GM12878 (cell line): ENCODE data around the gene DENND10. TPM values are rescaled to one million over a fixed set of nuclear protein-coding genes. Genes with fewer than 3 reads are reported as not detected.

Experiments used
- ASH2L ChIP-seq: fragments of 300-600, 200-600 bp; sonication (generic); IDR thresholded peaks from 2 replicates; pipeline ENCODE4 v1.6.1; 2017; ENCODE audit warnings: low read depth, mild to moderate bottlenecking, borderline replicate concordance
- CREM ChIP-seq: IDR thresholded peaks from 2 replicates; pipeline ENCODE4 v1.6.1; 2014; ENCODE audit warnings: antibody characterized with exemption, low read depth
- FOXK2 ChIP-seq: fragments of 450-650 bp; IDR thresholded peaks from 2 replicates; pipeline ENCODE4 v1.6.1; 2017; ENCODE audit warnings: mild to moderate bottlenecking, moderate library complexity
- PRDM15 ChIP-seq: fragments of 450-650 bp; formaldehyde crosslinking; IDR thresholded peaks from 2 replicates; pipeline ENCODE4 v1.4.0; 2020; ENCODE audit warnings: mild to moderate bottlenecking, moderate library complexity
- RBBP5 ChIP-seq: fragments of 200-600 bp; sonication (generic); conservative IDR thresholded peaks from 2 replicates; pipeline ENCODE4 v1.6.1; 2016
- SMAD1 ChIP-seq: fragments of 450-650 bp; IDR thresholded peaks from 2 replicates; pipeline ENCODE4 v1.6.1; 2018; ENCODE audit warnings: mild to moderate bottlenecking, low read depth; ENCODE audit not compliant: partially characterized antibody
- SMC3 ChIP-seq: IDR thresholded peaks from 2 replicates; pipeline ENCODE4 v1.6.1; 2011; ENCODE audit warnings: low read length, improper control_type of control experiment, borderline replicate concordance
- SUPT20H ChIP-seq: IDR thresholded peaks from 2 replicates; pipeline ENCODE4 v1.6.1; 2011; ENCODE audit warnings: low read depth, mild to moderate bottlenecking, low read length, moderate library complexity, borderline replicate concordance; ENCODE audit not compliant: control insufficient read depth
- USF2 ChIP-seq: IDR thresholded peaks from 2 replicates; pipeline ENCODE4 v1.6.1; 2011; ENCODE audit warnings: low read depth, low read length, improper control_type of control experiment, borderline replicate concordance
- WRNIP1 ChIP-seq: IDR thresholded peaks from 2 replicates; pipeline ENCODE4 v1.6.1; 2011; ENCODE audit warnings: low read depth, low read length, improper control_type of control experiment, borderline replicate concordance
- polyA plus RNA-seq, 11 experiments: library from polyadenylated mRNA; depleted of rRNA in 4 of 11; unstranded in 6 of 11; stranded (reverse) in 5 of 11; fragments of >200 nt; fragmentation: Nextera tagmentation in 4 of 11; fragmentation: Illumina TruSeq in 1 of 11; extraction: Ambion mirVana in 4 of 11; extraction: Trizol in 1 of 11; gene quantifications; 1 replicate in 1 of 11; 2 replicates in 10 of 11; pipeline versions ENCODE4 v1.2.1 to v1.2.3, GENCODE V29; 2011 to 2016; ENCODE audit warnings: inconsistent platforms in 2 of 11, missing spikeins in 2 of 11, low read depth in 1 of 11
- total RNA-seq, 4 experiments: library from RNA; depleted of rRNA in 3 of 4; stranded (reverse); fragments of >200 nt in 3 of 4; fragmentation: Illumina TruSeq in 1 of 4; extraction: Trizol in 1 of 4; gene quantifications; 2 replicates each; pipeline versions ENCODE4 v1.2.1 to v1.2.3, GENCODE V29; 2013 to 2021
- TF ChIP-seq, protein P1 (sequence below): fragments of 450-650 bp; formaldehyde crosslinking; IDR thresholded peaks from 2 replicates; pipeline ENCODE4 v1.5.0; 2022; ENCODE audit warnings: mild to moderate bottlenecking, missing genetic modification characterization
- TF ChIP-seq, protein P2 (sequence below), 3 experiments: IDR thresholded peaks in 2 of 3; conservative IDR thresholded peaks in 1 of 3; 2 replicates each; pipeline ENCODE4 v1.5.1; 2011; ENCODE audit warnings: low read depth in 3 of 3, low read length in 3 of 3, mild to moderate bottlenecking in 3 of 3, control low read depth in 2 of 3, moderate library complexity in 2 of 3, inconsistent platforms in 1 of 3, mixed read lengths in 1 of 3; ENCODE audit not compliant: control insufficient read depth in 2 of 3, insufficient read depth in 1 of 3; ENCODE audit errors: extremely low read depth in 1 of 3
- TF ChIP-seq, protein P3 (sequence below): fragments of 450-650 bp; IDR thresholded peaks from 2 replicates; pipeline ENCODE4 v1.6.1; 2018; ENCODE audit warnings: borderline replicate concordance, mild to moderate bottlenecking; ENCODE audit not compliant: partially characterized antibody
- TF ChIP-seq, protein P4 (sequence below): IDR thresholded peaks from 2 replicates; pipeline ENCODE4 v1.6.1; 2012; ENCODE audit warnings: low read depth, low read length, improper control_type of control experiment

Gene DENND10
- total and polyA plus RNA-seq, 10 of the 15 experiments (the other 5 are each of a cell fraction or from before 2014, with no cell fraction given): 21.5 to 39.8 (median 26.2) TPM

DNA sequence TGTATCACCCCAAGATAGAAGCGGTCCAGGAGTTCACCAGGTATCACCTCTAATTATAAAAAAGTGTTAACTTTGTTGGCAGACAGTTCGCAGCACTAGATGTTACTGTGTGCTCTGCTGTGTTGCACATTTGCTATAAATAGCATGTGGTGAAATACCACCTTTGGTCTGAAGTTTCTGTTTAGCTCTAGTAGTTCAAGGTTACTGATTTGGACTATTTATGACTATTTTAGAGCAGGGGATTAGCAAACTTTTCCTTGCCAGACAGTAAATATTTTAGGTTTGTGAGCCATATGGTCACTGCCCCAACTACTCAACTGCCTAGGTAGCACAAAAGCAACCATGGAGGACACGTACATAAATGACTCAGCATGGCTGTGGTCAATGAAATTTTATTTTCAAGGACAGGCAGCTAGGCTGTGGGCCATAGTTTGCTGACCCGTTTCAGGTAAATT lies 16.5 kb downstream of the DENND10 start (continued):
- TF ChIP-seq, protein P1, sequence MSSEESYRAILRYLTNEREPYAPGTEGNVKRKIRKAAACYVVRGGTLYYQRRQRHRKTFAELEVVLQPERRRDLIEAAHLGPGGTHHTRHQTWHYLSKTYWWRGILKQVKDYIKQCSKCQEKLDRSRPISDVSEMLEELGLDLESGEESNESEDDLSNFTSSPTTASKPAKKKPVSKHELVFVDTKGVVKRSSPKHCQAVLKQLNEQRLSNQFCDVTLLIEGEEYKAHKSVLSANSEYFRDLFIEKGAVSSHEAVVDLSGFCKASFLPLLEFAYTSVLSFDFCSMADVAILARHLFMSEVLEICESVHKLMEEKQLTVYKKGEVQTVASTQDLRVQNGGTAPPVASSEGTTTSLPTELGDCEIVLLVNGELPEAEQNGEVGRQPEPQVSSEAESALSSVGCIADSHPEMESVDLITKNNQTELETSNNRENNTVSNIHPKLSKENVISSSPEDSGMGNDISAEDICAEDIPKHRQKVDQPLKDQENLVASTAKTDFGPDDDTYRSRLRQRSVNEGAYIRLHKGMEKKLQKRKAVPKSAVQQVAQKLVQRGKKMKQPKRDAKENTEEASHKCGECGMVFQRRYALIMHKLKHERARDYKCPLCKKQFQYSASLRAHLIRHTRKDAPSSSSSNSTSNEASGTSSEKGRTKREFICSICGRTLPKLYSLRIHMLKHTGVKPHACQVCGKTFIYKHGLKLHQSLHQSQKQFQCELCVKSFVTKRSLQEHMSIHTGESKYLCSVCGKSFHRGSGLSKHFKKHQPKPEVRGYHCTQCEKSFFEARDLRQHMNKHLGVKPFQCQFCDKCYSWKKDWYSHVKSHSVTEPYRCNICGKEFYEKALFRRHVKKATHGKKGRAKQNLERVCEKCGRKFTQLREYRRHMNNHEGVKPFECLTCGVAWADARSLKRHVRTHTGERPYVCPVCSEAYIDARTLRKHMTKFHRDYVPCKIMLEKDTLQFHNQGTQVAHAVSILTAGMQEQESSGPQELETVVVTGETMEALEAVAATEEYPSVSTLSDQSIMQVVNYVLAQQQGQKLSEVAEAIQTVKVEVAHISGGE: no peak
- no peak for TF ChIP-seq WRNIP1
- TF ChIP-seq, protein P2, sequence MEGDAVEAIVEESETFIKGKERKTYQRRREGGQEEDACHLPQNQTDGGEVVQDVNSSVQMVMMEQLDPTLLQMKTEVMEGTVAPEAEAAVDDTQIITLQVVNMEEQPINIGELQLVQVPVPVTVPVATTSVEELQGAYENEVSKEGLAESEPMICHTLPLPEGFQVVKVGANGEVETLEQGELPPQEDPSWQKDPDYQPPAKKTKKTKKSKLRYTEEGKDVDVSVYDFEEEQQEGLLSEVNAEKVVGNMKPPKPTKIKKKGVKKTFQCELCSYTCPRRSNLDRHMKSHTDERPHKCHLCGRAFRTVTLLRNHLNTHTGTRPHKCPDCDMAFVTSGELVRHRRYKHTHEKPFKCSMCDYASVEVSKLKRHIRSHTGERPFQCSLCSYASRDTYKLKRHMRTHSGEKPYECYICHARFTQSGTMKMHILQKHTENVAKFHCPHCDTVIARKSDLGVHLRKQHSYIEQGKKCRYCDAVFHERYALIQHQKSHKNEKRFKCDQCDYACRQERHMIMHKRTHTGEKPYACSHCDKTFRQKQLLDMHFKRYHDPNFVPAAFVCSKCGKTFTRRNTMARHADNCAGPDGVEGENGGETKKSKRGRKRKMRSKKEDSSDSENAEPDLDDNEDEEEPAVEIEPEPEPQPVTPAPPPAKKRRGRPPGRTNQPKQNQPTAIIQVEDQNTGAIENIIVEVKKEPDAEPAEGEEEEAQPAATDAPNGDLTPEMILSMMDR (IDR thresholded peaks at IDR 0.05 in 2 of 3, conservative IDR thresholded peaks at IDR 0.05 in 1 of 3; ENCODE audit: control insufficient read depth in 2 of 3, extremely low read depth in 1 of 3, insufficient read depth in 1 of 3, low read depth in 3 of 3, low read length in 3 of 3): no peak
- TF ChIP-seq SMAD1: no peak
- TF ChIP-seq SMC3: no peak
- TF ChIP-seq ASH2L: no peak; the same call in 1 of the 2 replicates
- TF ChIP-seq RBBP5: no peak
- peak; percentile 63 for TF ChIP-seq FOXK2
- TF ChIP-seq, protein P3, sequence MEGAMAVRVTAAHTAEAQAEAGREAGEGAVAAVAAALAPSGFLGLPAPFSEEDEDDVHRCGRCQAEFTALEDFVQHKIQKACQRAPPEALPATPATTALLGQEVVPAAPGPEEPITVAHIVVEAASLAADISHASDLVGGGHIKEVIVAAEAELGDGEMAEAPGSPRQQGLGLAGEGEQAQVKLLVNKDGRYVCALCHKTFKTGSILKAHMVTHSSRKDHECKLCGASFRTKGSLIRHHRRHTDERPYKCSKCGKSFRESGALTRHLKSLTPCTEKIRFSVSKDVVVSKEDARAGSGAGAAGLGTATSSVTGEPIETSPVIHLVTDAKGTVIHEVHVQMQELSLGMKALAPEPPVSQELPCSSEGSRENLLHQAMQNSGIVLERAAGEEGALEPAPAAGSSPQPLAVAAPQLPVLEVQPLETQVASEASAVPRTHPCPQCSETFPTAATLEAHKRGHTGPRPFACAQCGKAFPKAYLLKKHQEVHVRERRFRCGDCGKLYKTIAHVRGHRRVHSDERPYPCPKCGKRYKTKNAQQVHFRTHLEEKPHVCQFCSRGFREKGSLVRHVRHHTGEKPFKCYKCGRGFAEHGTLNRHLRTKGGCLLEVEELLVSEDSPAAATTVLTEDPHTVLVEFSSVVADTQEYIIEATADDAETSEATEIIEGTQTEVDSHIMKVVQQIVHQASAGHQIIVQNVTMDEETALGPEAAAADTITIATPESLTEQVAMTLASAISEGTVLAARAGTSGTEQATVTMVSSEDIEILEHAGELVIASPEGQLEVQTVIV: no peak
- TF ChIP-seq SUPT20H: no peak
- TF ChIP-seq, protein P4, sequence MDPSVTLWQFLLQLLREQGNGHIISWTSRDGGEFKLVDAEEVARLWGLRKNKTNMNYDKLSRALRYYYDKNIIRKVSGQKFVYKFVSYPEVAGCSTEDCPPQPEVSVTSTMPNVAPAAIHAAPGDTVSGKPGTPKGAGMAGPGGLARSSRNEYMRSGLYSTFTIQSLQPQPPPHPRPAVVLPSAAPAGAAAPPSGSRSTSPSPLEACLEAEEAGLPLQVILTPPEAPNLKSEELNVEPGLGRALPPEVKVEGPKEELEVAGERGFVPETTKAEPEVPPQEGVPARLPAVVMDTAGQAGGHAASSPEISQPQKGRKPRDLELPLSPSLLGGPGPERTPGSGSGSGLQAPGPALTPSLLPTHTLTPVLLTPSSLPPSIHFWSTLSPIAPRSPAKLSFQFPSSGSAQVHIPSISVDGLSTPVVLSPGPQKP: no peak
- TF ChIP-seq CREM: peak; percentile 74; the same call in 1 of the 2 replicates
- no peak for TF ChIP-seq USF2
- no peak for TF ChIP-seq PRDM15 (CRISPR knock-in tag)
